ENCODE data around the gene LIPT2. TPM values are rescaled to one million over a fixed set of nuclear protein-coding genes. Genes with fewer than 3 reads are reported as not detected.
A peak's percentile ranks its signal among the peaks of the same experiment; 100 is the strongest.

Gene LIPT2
- total and polyA plus RNA-seq, 2 donors from 2014 or later, result 4.0 to 8.9 TPM

DNA sequence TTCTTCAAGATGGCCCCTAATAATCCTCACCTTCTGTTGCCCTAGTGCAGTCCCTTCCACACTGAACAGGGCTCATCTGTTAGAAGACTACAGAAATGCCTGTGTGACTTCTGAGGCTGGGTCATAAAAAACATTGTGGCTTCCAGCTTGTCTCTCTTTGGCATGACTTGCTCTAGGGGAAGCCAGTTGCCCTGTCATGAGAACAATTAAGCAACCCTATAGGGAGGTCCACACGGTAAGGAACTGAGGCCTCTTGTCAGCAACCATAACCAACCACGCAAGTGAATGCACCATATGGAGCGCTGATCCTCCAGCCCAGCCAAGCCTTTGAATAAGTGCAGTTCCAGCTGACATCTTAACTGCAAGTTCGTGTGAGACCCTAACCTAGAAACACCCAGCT is 2.6 kb downstream of the LIPT2 start:
- intact Hi-C loops (cut with DNase I), result no loop called here
- H3K4me1 ChIP-seq (ENCODE audit: control insufficient read depth in 2 of 3, insufficient read depth in 2 of 3, low read depth in 1 of 3, low read length in 3 of 3), result peaks cover 0 to 6% (median 0%) of the 10 kb centered on the region in 3 donors

DNA sequence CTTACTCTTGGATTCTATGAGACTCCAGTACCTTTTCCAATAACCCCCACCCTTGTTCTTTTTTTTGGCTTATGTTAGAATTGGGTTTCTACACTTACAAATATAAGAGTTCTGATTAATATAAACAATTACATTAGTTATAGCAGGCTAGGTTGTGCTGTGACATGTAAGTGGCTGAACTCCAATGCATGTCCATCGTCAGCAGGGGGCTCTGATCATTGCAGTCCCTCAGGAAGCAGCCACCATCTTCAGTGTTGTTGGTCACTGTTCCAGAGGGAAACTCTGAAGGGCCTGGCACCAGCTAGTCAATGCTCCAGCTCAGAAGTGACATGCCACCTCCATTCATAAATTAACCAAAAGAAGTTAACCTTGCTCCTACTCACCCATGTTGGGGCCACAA is 5.6 kb downstream of the LIPT2 start:
- no peak overlapping the region for H3K9ac ChIP-seq (ENCODE audit: low read length in 3 of 3)
- peaks cover 0 to 6% (median 0%) of the 10 kb centered on the region in 3 donors for H3K36me3 ChIP-seq (ENCODE audit: control insufficient read depth in 2 of 3, insufficient read depth in 3 of 3, low read length in 3 of 3)
- H3K4me3 ChIP-seq (ENCODE audit: low read length in 3 of 3), result no peak overlapping the region
- H3K9me3 ChIP-seq (ENCODE audit: control insufficient read depth in 2 of 3, insufficient read depth in 1 of 3, low read length in 3 of 3), result no peaks in the 10 kb centered on the region
- peak; percentile 16 for TF ChIP-seq CTCF (IDR thresholded peaks at IDR 0.05; ENCODE audit: borderline replicate concordance, extremely low read depth, insufficient read depth)
- peaks cover 0 to 2% (median 0%) of the 10 kb centered on the region in 3 donors for H3K4me1 ChIP-seq (ENCODE audit: control insufficient read depth in 2 of 3, insufficient read depth in 2 of 3, low read depth in 1 of 3, low read length in 3 of 3)
- no peak overlapping the region for H3K27ac ChIP-seq (ENCODE audit: low read depth in 2 of 2, low read length in 2 of 2)
- FAIRE-seq, result no peak
- no peaks in the 10 kb centered on the region for H3K27me3 ChIP-seq (ENCODE audit: control insufficient read depth, insufficient read depth, low read length)
- DNase-seq, result peak in 1 of 5 donors; percentile 17
- intact Hi-C loops (cut with DNase I), result no loop called here

More for the DNA sequence above, 2.6 kb downstream of the LIPT2 start:
- H3K4me3 ChIP-seq (ENCODE audit: low read length in 3 of 3), result no peak overlapping the region
- FAIRE-seq (no peak), DNase-seq (no peak)
- no peaks in the 10 kb centered on the region for H3K27me3 ChIP-seq (ENCODE audit: control insufficient read depth, insufficient read depth, low read length)
- TF ChIP-seq CTCF (IDR thresholded peaks at IDR 0.05; ENCODE audit: borderline replicate concordance, extremely low read depth, insufficient read depth), result no peak
- H3K27ac ChIP-seq (ENCODE audit: low read depth in 2 of 2, low read length in 2 of 2), result no peak overlapping the region
- no peaks in the 10 kb centered on the region for H3K9me3 ChIP-seq (ENCODE audit: control insufficient read depth in 2 of 3, insufficient read depth in 1 of 3, low read length in 3 of 3)
- no peak overlapping the region for H3K9ac ChIP-seq (ENCODE audit: low read length in 3 of 3)
- H3K36me3 ChIP-seq (ENCODE audit: control insufficient read depth in 2 of 3, insufficient read depth in 3 of 3, low read length in 3 of 3), result peaks cover 0 to 6% (median 0%) of the 10 kb centered on the region in 3 donors

GRCh38 chr11:74485868-74486267 is 7.7 kb downstream of the LIPT2 start:
- no peaks in the 10 kb centered on the region for H3K36me3 ChIP-seq (ENCODE audit: control insufficient read depth in 2 of 3, insufficient read depth in 3 of 3, low read length in 3 of 3)
- no peaks in the 10 kb centered on the region for H3K4me1 ChIP-seq (ENCODE audit: control insufficient read depth in 2 of 3, insufficient read depth in 2 of 3, low read depth in 1 of 3, low read length in 3 of 3)
- H3K27me3 ChIP-seq (ENCODE audit: control insufficient read depth, insufficient read depth, low read length), result no peaks in the 10 kb centered on the region
- no peak overlapping the region for H3K9ac ChIP-seq (ENCODE audit: low read length in 3 of 3)
- TF ChIP-seq CTCF (IDR thresholded peaks at IDR 0.05; ENCODE audit: borderline replicate concordance, extremely low read depth, insufficient read depth), result no peak
- intact Hi-C loops (cut with DNase I), result no loop called here
- FAIRE-seq (no peak), DNase-seq (no peak)
- H3K9me3 ChIP-seq (ENCODE audit: control insufficient read depth in 2 of 3, insufficient read depth in 1 of 3, low read length in 3 of 3), result no peaks in the 10 kb centered on the region
- no peak overlapping the region for H3K27ac ChIP-seq (ENCODE audit: low read depth in 2 of 2, low read length in 2 of 2)
- H3K4me3 ChIP-seq (ENCODE audit: low read length in 3 of 3), result no peak overlapping the region
